Measurements from ENCODE around the gene DNAJB6.

DNAJB6 gene

GRCh38 chr7:157433628-157434027 lies 96.8 kb downstream of the DNAJB6 start:
- TF ChIP-seq ZC3H10 (CRISPR knock-in tag; IDR thresholded peaks at IDR 0.05), result no peak
- TF ChIP-seq SNAI2 (CRISPR knock-in tag; IDR thresholded peaks at IDR 0.05), result no peak
- TF ChIP-seq CREB5 (CRISPR knock-in tag; IDR thresholded peaks at IDR 0.05; ENCODE audit: low read depth), result no peak
- no peak for TF ChIP-seq CSDC2 (CRISPR knock-in tag; IDR thresholded peaks at IDR 0.05)
- no peak for TF ChIP-seq PPARA (CRISPR knock-in tag; IDR thresholded peaks at IDR 0.05; ENCODE audit: borderline replicate concordance)
- no peak for TF ChIP-seq BACH2 (CRISPR knock-in tag; IDR thresholded peaks at IDR 0.05; ENCODE audit: borderline replicate concordance)
- TF ChIP-seq ISL1 (CRISPR knock-in tag; IDR thresholded peaks at IDR 0.05), result no peak
- TF ChIP-seq ZNF70 (CRISPR knock-in tag; IDR thresholded peaks at IDR 0.05), result no peak
- TF ChIP-seq TOX (CRISPR knock-in tag; IDR thresholded peaks at IDR 0.05; ENCODE audit: borderline replicate concordance), result no peak
- no peak for TF ChIP-seq ZNF8 (CRISPR knock-in tag; IDR thresholded peaks at IDR 0.05)
- TF ChIP-seq TCF4 (CRISPR knock-in tag; IDR thresholded peaks at IDR 0.05; ENCODE audit: borderline replicate concordance), result no peak
- no peak for TF ChIP-seq POU6F1 (CRISPR knock-in tag; IDR thresholded peaks at IDR 0.05; ENCODE audit: borderline replicate concordance, low read depth)
- no peak for ATAC-seq

GRCh38 chr7:157434231-157434630 lies 97.4 kb downstream of the DNAJB6 start:
- TF ChIP-seq ZFP3 (CRISPR knock-in tag; IDR thresholded peaks at IDR 0.05), result no peak
- TF ChIP-seq CREB5 (CRISPR knock-in tag; IDR thresholded peaks at IDR 0.05; ENCODE audit: low read depth), result no peak
- no peak for TF ChIP-seq SNAI2 (CRISPR knock-in tag; IDR thresholded peaks at IDR 0.05)
- TF ChIP-seq ZC3H10 (CRISPR knock-in tag; IDR thresholded peaks at IDR 0.05), result no peak
- no peak for TF ChIP-seq PATZ1 (CRISPR knock-in tag; IDR thresholded peaks at IDR 0.05; ENCODE audit: borderline replicate concordance)
- TF ChIP-seq BACH2 (CRISPR knock-in tag; IDR thresholded peaks at IDR 0.05; ENCODE audit: borderline replicate concordance), result no peak
- ATAC-seq, result no peak

- no peak for ATAC-seq
- TF ChIP-seq ZNF8 (CRISPR knock-in tag; IDR thresholded peaks at IDR 0.05) (no peak), SNAI2 (CRISPR knock-in tag; IDR thresholded peaks at IDR 0.05) (no peak), CREB5 (CRISPR knock-in tag; IDR thresholded peaks at IDR 0.05; ENCODE audit: low read depth) (no peak), ZFP3 (CRISPR knock-in tag; IDR thresholded peaks at IDR 0.05) (no peak), ZNF70 (CRISPR knock-in tag; IDR thresholded peaks at IDR 0.05) (no peak), ZFP30 (CRISPR knock-in tag; IDR thresholded peaks at IDR 0.05) (no peak), RARB (CRISPR knock-in tag; IDR thresholded peaks at IDR 0.05) (no peak), CSDC2 (CRISPR knock-in tag; IDR thresholded peaks at IDR 0.05) (no peak), PATZ1 (CRISPR knock-in tag; IDR thresholded peaks at IDR 0.05; ENCODE audit: borderline replicate concordance) (no peak), OSR1 (CRISPR knock-in tag; IDR thresholded peaks at IDR 0.05) (no peak)
These were observed 97.9 kb downstream of the DNAJB6 start for GRCh38 chr7:157434701-157435100.

GRCh38 chr7:157436076-157436475 lies 99.3 kb downstream of the DNAJB6 start:
- ATAC-seq, result no peak

More at GRCh38 chr7:157436076-157436475, 99.3 kb downstream of the DNAJB6 start:
- TF ChIP-seq ESRRG (CRISPR knock-in tag; IDR thresholded peaks at IDR 0.05) (no peak), ZNF8 (CRISPR knock-in tag; IDR thresholded peaks at IDR 0.05) (no peak), POU6F1 (CRISPR knock-in tag; IDR thresholded peaks at IDR 0.05; ENCODE audit: borderline replicate concordance, low read depth) (no peak), ARNTL (CRISPR knock-in tag; IDR thresholded peaks at IDR 0.05; ENCODE audit: borderline replicate concordance, low read depth) (no peak)

Data from SK-N-SH treated with all-trans-retinoic acid at 6 μM for 48 hours (cell line).